Measurements from ENCODE around the gene EPB41L5. TPM values are rescaled to one million over a fixed set of nuclear protein-coding genes. Genes with fewer than 3 reads are reported as not detected.

EPB41L5 gene
- total and polyA plus RNA-seq, 9 of the 15 experiments (the other 6 are each of a cell fraction or from before 2014, with no cell fraction given), result 2.3 to 14.1 (median 8.2) TPM

- TF ChIP-seq HINFP (tag; conservative IDR thresholded peaks at IDR 0.05; ENCODE audit: low read depth) (peak; percentile 94), RFX5 (IDR thresholded peaks at IDR 0.05; ENCODE audit: low read depth, low read length) (no peak), FOXP4 (CRISPR knock-in tag; IDR thresholded peaks at IDR 0.05; ENCODE audit: borderline replicate concordance) (peak; percentile 90), DEAF1 (CRISPR knock-in tag; IDR thresholded peaks at IDR 0.05) (no peak), GTF2E2 (tag; IDR thresholded peaks at IDR 0.05) (0 out of 2 replicates have a peak, but pooled peaks have one; percentile 62), TSC22D4 (tag; IDR thresholded peaks at IDR 0.05) (no peak), FOXM1 (IDR thresholded peaks at IDR 0.05; ENCODE audit: low read depth) (peak; percentile 92), FOXM1 (CRISPR knock-in tag; IDR thresholded peaks at IDR 0.05; ENCODE audit: low read depth) (peak; percentile 92), CHD2 (IDR thresholded peaks at IDR 0.05; ENCODE audit: low read depth, low read length) (no peak), SMC3 (conservative IDR thresholded peaks at IDR 0.05; ENCODE audit: insufficient read depth, low read depth, low read length) (no peak), ERF (CRISPR knock-in tag; IDR thresholded peaks at IDR 0.05) (no peak), KLF16 (IDR thresholded peaks at IDR 0.05) (peak; percentile 62), E2F1 (CRISPR knock-in tag; IDR thresholded peaks at IDR 0.05) (peak; percentile 81; the same call in 1 of the 2 replicates), E2F6 (IDR thresholded peaks at IDR 0.05; ENCODE audit: borderline replicate concordance in 1 of 2, extremely low read depth in 1 of 2, insufficient read depth in 1 of 2, insufficient read length in 1 of 2, low read depth in 1 of 2, low read length in 1 of 2, poor library complexity in 1 of 2, severe bottlenecking in 1 of 2) (peak; percentile 94 to 99), ZBTB33 (CRISPR knock-in tag; IDR thresholded peaks at IDR 0.05) (peak; percentile 92)
These were observed at the start of gene EPB41L5 (continued) for GRCh38 chr2:120012771-120013596.
